Transverse colon (tissue), 4 donors: ENCODE data around the gene NLRC3. TPM values are rescaled to one million over a fixed set of nuclear protein-coding genes. Genes with fewer than 3 reads are reported as not detected.
A peak's percentile ranks its signal among the peaks of the same experiment; 100 is the strongest.

Experiments used
- DNase-seq: peaks from one replicate; pipeline ENCODE4 v3.0.0-alpha.2; 2019
- H3K27ac ChIP-seq, 4 donors: fragments of 200-600 bp; sonication (generic); 2 replicates each; pipeline ENCODE4 v1.5.1; 2016 to 2018; ENCODE audit warnings: inconsistent platforms in 4 of 4
- H3K27me3 ChIP-seq: fragments of 200-600 bp; sonication (generic); 2 replicates; pipeline ENCODE4 v1.5.1; 2017; ENCODE audit warnings: inconsistent platforms
- H3K36me3 ChIP-seq, 4 donors: fragments of 200-600 bp; sonication (generic); 2 replicates each; pipeline ENCODE4 v1.5.1; 2017 to 2019; ENCODE audit warnings: inconsistent platforms in 4 of 4
- H3K4me1 ChIP-seq, 4 donors: fragments of 200-600 bp; sonication (generic); 2 replicates each; pipeline ENCODE4 v1.5.1; 2017 to 2020; ENCODE audit warnings: inconsistent platforms in 4 of 4
- H3K4me3 ChIP-seq, 4 donors: fragments of 200-600 bp; sonication (generic); 1 replicate in 1 of 4; 2 replicates in 3 of 4; pipeline versions ENCODE4 v1.5.1 to v1.6.1; 2017 to 2019; ENCODE audit warnings: inconsistent platforms in 4 of 4
- H3K9me3 ChIP-seq, 2 donors: fragments of 200-600 bp; sonication (generic); 2 replicates each; pipeline ENCODE4 v1.5.1; 2017 to 2019; ENCODE audit warnings: inconsistent platforms in 2 of 2
- EP300 ChIP-seq: sonication (generic); formaldehyde crosslinking; IDR thresholded peaks from one replicate; pipeline ENCODE4 v1.6.1; 2017; ENCODE audit warnings: antibody characterized with exemption, low read depth
- POLR2A ChIP-seq: fragments of 450-650 bp; IDR thresholded peaks from one replicate; pipeline ENCODE4 v1.6.1; 2016; ENCODE audit warnings: antibody characterized with exemption, mild to moderate bottlenecking, moderate library complexity
- POLR2AphosphoS5 ChIP-seq, 3 donors: sonication (generic); formaldehyde crosslinking; IDR thresholded peaks; one replicate each; pipeline ENCODE4 v1.6.1; 2016; ENCODE audit warnings: antibody characterized with exemption in 3 of 3
- WGBS, 2 donors: methylation state at CpG; one replicate each; pipeline ENCODE4 v1.1.5; 2018; ENCODE audit warnings: low coverage in 1 of 2; 5-methylcytosine and 5-hydroxymethylcytosine counted together
- in situ Hi-C, 4 donors: fragments of 200-750 bp; cut with MboI; loops; one replicate each; pipeline versions ENCODE4 v1.15.0 to v1.15.1; 2017; ENCODE audit warnings: low sequenced_read_pairs in 3 of 4, low pct_ligation_motif_present in 1 of 4, low pct_unique_long_range_greater_than_20kb in 1 of 4
- intact Hi-C: fragments of 100-400 bp; cut with DNase I; formaldehyde crosslinking; loops from one replicate; pipeline ENCODE4 v1.15.1; 2023; ENCODE audit warnings: low total_unique reads
- total RNA-seq, 4 donors: library from RNA; depleted of rRNA; stranded (reverse); fragments of >200 nt; gene quantifications; one replicate each; pipeline ENCODE4 v1.1.0, GENCODE V29; 2016
- TF ChIP-seq, protein P1 (sequence below), 5 experiments: fragments of 200-600 bp in 3 of 5; fragments of 450-650 bp in 2 of 5; sonication (generic) in 3 of 5; IDR thresholded peaks; 1 replicate in 2 of 5; 2 replicates in 3 of 5; pipeline ENCODE4 v1.5.1; 2016 to 2017; ENCODE audit warnings: antibody characterized with exemption in 5 of 5, inconsistent platforms in 3 of 5, mild to moderate bottlenecking in 2 of 5, moderate library complexity in 1 of 5

NLRC3 gene
- total RNA-seq, 4 donors from 2014 or later: 2.3 to 12.3 (median 5.1) TPM

DNA sequence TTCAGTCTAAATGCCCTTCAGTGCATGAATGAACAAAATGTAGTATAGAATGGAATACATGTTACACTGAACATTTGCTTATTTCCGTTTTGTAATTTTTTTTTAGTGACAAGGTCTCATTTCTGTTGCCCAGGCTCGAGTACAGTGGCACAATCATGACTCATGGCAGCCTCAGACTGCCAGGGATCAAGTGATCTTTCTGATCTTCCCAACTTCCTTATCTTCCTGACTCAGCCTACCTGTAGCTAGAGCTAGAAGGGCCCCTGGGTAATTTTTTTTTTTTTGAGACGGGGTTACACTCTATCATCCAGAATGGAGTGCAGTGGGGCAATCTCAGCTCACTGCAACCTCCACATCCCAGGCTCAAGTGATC lies 41.6 kb upstream of the NLRC3 start:
- no peak overlapping the region for H3K4me3 ChIP-seq
- no peaks in the 10 kb centered on the region for H3K9me3 ChIP-seq
- no peaks in the 10 kb centered on the region for H3K4me1 ChIP-seq
- in situ Hi-C loops (no loop called here), intact Hi-C loops (no loop called here)
- H3K27ac ChIP-seq: no peak overlapping the region
- WGBS, 2 donors: 57 to 73% methylated on average over 2 to 3 of the region's 3 CpGs
- TF ChIP-seq, protein P1, sequence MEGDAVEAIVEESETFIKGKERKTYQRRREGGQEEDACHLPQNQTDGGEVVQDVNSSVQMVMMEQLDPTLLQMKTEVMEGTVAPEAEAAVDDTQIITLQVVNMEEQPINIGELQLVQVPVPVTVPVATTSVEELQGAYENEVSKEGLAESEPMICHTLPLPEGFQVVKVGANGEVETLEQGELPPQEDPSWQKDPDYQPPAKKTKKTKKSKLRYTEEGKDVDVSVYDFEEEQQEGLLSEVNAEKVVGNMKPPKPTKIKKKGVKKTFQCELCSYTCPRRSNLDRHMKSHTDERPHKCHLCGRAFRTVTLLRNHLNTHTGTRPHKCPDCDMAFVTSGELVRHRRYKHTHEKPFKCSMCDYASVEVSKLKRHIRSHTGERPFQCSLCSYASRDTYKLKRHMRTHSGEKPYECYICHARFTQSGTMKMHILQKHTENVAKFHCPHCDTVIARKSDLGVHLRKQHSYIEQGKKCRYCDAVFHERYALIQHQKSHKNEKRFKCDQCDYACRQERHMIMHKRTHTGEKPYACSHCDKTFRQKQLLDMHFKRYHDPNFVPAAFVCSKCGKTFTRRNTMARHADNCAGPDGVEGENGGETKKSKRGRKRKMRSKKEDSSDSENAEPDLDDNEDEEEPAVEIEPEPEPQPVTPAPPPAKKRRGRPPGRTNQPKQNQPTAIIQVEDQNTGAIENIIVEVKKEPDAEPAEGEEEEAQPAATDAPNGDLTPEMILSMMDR (IDR thresholded peaks at IDR 0.05): no peak
- TF ChIP-seq EP300 (no peak), POLR2A (no peak), POLR2AphosphoS5 (IDR thresholded peaks at IDR 0.05) (no peak)
- no peaks in the 10 kb centered on the region for H3K27me3 ChIP-seq
- no peak for DNase-seq
- H3K36me3 ChIP-seq: no peaks in the 10 kb centered on the region

DNA sequence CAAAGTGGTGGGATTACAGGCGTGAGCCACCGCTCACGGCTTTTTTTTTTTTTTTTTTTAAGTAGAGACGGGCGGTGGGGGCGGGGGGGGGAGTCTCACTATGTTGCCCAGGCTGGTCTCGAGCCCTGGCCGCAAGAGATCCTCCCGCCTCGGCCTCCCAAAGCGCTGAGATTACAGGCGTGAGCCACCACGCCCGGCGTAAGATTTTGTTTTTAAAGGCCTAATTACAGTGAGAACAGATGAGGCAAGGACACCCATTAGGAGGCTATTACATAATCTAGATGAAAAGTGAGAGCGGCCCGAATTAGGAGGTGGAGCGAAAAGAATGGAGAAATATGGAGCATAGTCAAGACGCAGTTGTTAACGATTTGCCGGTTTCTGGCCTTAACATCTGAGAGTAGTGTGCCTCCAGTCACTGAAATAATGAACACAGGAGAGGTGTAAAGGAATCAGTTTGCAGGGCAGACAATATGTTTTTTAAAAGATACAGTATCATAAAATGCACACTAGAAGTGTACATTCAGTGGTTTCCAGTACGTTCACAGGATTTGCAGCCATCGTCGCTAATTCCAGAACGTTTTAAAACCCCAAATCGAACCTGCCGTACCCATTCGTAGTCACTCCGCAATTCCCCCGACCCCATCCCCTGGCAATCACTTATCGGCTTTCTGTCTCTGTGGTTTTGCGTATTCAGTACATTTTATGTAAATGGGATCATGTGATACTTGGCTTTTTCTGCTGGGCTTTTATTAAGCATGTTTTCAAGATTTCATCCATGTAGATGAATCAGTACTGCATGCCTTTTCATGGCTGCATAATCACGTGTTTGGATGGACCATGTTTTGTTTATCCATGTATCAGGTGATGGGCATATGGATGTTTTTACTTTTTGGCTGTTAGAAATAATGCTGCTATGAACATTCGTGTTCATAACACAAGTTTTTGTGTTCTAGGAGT lies 35.6 kb upstream of the NLRC3 start:
- in situ Hi-C loops: no loop called here
- Histone ChIP-seq H3K27me3 (no peaks in the 10 kb centered on the region), H3K4me1 (peaks cover 6 to 23% (median 18%) of the 10 kb centered on the region in 4 donors), H3K4me3 (peak overlapping the region in 3 of 4 donors; percentile 86 to 94 (median 88)), H3K27ac (peak overlapping the region in 3 of 4 donors; percentile 84 to 90 (median 86)), H3K9me3 (no peaks in the 10 kb centered on the region), H3K36me3 (no peaks in the 10 kb centered on the region)
- DNase-seq: no peak
- TF ChIP-seq POLR2AphosphoS5 (IDR thresholded peaks at IDR 0.05): no peak
- TF ChIP-seq EP300: no peak
- TF ChIP-seq POLR2A: no peak
- TF ChIP-seq, protein P1 (IDR thresholded peaks at IDR 0.05): no peak
- WGBS, 2 donors: 71 to 89% methylated on average over 22 to 34 of the region's 34 CpGs
- intact Hi-C loops: no loop called here

DNA sequence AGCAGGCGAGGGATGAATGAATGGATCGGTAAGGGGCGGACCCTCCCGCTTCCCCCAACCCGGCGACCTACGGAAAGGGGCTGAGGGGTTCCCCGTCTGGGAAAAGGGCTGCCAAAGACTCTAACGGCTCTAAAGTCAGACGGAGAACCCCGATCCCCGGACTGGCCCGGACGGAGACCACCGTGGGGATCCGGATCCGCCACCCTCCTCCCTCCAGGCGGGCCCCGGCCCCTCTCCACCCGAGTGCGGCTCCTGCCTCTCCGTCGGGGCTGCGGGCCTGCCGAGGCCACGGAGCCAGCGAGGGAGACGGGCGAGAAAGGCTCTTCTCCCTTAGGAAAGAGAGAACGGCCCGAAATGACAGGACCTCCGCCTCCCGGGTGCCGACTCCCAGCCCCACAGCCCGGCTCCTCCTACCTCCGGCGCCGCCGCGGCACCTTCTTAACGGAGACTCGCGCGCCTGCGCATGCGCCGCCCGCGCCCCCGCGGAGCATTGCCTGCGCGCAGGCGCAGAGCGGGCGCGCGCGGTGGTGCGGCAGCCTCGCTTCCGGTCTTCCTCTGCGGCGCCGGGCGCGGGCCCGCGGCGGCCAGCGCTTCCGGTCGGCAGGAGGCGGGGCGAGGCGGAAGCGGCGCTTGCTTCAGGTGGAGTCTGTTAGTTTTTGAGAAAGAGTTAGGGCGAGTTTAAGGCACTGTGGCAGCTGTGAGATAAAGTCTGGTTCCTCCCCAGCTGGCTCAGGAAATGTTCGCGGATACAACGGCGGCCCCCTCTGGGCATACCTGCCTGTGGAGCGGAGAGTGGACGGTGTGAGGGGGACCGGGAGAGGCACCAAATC lies 34.2 kb upstream of the NLRC3 start, which contains the start of gene SLX4:
SLX4 (minus strand) TSS at position 461 of the 830 bp plus-strand sequence. CDS start 2,642 bp downstream, outside the sequence.
- H3K27me3 ChIP-seq: no peaks in the 10 kb centered on the region
- H3K4me1 ChIP-seq: peaks cover 6 to 23% (median 18%) of the 10 kb centered on the region in 4 donors
- H3K27ac ChIP-seq: peak within 1 kb of the TSS; percentile 84 to 93 (median 88)
- TF ChIP-seq EP300 (no peak), POLR2AphosphoS5 (IDR thresholded peaks at IDR 0.05) (peak; percentile 66 to 86 (median 68)), POLR2A (peak; percentile 49)
- no peaks in the 10 kb centered on the region for H3K9me3 ChIP-seq
- peak within 1 kb of the TSS; percentile 86 to 99 (median 91) for H3K4me3 ChIP-seq
- intact Hi-C loops: no loop called here
- WGBS, 2 donors: 1% methylated on average over 77 of the region's 86 CpGs; no CpG with 5 or more reads in 1 of the 2 donors
- in situ Hi-C loops: no loop called here
- H3K36me3 ChIP-seq: no peaks in the 10 kb centered on the region
- DNase-seq: peak; percentile 93

DNA sequence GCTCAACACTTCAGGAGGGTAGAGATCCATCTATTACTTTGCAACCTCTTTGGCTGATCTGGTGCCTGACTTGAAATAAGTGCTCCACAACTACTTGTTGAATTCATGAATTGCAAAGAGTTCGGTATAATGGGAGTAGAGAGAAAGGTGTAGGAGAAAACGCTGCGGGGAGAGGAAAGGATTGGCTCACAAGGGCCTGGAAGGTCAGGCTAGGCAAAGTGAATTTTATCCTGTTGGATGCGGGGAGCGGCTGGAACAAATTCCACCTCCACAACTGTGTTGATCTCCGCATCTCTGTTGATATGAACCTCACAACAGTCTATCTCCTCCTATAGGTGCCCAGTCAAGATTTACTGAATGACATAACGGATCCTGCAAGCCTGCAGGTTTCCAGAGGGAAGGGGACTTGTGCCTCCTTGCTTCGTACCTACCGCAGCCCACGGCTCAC lies 33.5 kb upstream of the NLRC3 start:
- intact Hi-C loops: no loop called here

More for the DNA sequence above, 33.5 kb upstream of the NLRC3 start:
- in situ Hi-C loops: no loop called here
- no peak for DNase-seq
- 1 to 20% methylated on average over 1 to 9 of the region's 10 CpGs for WGBS, 2 donors
- Histone ChIP-seq H3K27ac (peak overlapping the region; percentile 84 to 93 (median 88)), H3K27me3 (no peaks in the 10 kb centered on the region), H3K36me3 (no peaks in the 10 kb centered on the region), H3K9me3 (no peaks in the 10 kb centered on the region), H3K4me1 (peaks cover 6 to 23% (median 18%) of the 10 kb centered on the region in 4 donors), H3K4me3 (peak overlapping the region; percentile 86 to 99 (median 91))
- TF ChIP-seq EP300 (no peak), POLR2AphosphoS5 (IDR thresholded peaks at IDR 0.05) (no peak), POLR2A (no peak)
- TF ChIP-seq, protein P1 (IDR thresholded peaks at IDR 0.05): no peak
